HepG2 (cell line): ENCODE data around the gene MCRS1. TPM values are rescaled to one million over a fixed set of nuclear protein-coding genes. Genes with fewer than 3 reads are reported as not detected.

Source experiments
- ATAC-seq: fragments of 200-7000 bp; cut with Tn5 transposase; 3 replicates; pipeline ENCODE4 v1.9.1; 2020; ENCODE audit warnings: mild to moderate bottlenecking, moderate library complexity
- BruUV-seq: library from RNA; stranded (reverse); fragments of 400-500 nt; replicated peaks from 2 replicates; lab custom pipeline; 2021; lab: Mats Ljungman, UMichigan
- CTCF ChIA-PET: fragments of 300-600 bp; formaldehyde crosslinking; extraction: SDS; loops from one replicate; lab custom pipeline; 2021; ENCODE audit warnings: low total read pairs, inconsistent platforms, low intra/inter-chr PET ratio; lab: Yijun Ruan, JAX
- POLR2A ChIA-PET: fragments of 350-600 bp; sonication (Branson Sonifier 250); formaldehyde crosslinking; loops from one replicate; lab custom pipeline; 2020; ENCODE audit warnings: antibody characterized with exemption, inconsistent platforms; lab: Yijun Ruan, JAX
- DNase-seq: peaks from one replicate; pipeline ENCODE4 v3.0.0-alpha.2; 2015; ENCODE audit warnings: low spot score
- FAIRE-seq: peaks from 3 replicates; lab custom pipeline; 2011; peaks lifted over from hg19 to GRCh38; lab: Jason Lieb, UNC
- H2AFZ ChIP-seq: one replicate; pipeline ENCODE4 v1.6.1; 2011; ENCODE audit warnings: low read length, inconsistent platforms
- H3K27ac ChIP-seq: fragments of 300-600 bp; 3 replicates; pipeline ENCODE4 v1.8.0; 2011; ENCODE audit warnings: mixed run types, mild to moderate bottlenecking, mixed read lengths, low read length, inconsistent platforms; ENCODE audit not compliant: insufficient read depth; ENCODE audit errors: extremely low read length
- H3K27me3 ChIP-seq, 2 experiments: fragments of 200-600 bp in 1 of 2; 2 replicates in 1 of 2; 3 replicates in 1 of 2; pipeline versions ENCODE4 v1.6.0 to v1.8.0; 2011; ENCODE audit warnings: low read length in 2 of 2, mild to moderate bottlenecking in 2 of 2, moderate library complexity in 2 of 2, inconsistent platforms in 1 of 2; ENCODE audit not compliant: insufficient read depth in 2 of 2, control insufficient read depth in 1 of 2
- H3K36me3 ChIP-seq, 2 experiments: fragments of 200-600 bp in 1 of 2; replicated peaks in 1 of 2; 2 replicates in 1 of 2; 3 replicates in 1 of 2; pipeline versions ENCODE4 v1.5.1 to v1.8.0; 2011; ENCODE audit warnings: low read length in 2 of 2, inconsistent platforms in 1 of 2; ENCODE audit not compliant: insufficient read depth in 2 of 2, control insufficient read depth in 1 of 2
- H3K4me1 ChIP-seq: 2 replicates; pipeline ENCODE4 v1.5.1; 2012; ENCODE audit warnings: low read length, inconsistent platforms; ENCODE audit not compliant: insufficient read depth
- H3K4me2 ChIP-seq: 2 replicates; pipeline ENCODE4 v1.6.0; 2011; ENCODE audit warnings: low read depth, low read length, inconsistent platforms
- H3K4me3 ChIP-seq, 3 experiments: fragments of 200-600 bp in 1 of 3; sonication (generic), shearing (Covaris generic) in 1 of 3; replicated peaks in 1 of 3; 2 replicates each; pipeline ENCODE4 v1.5.1; 2011 to 2016; ENCODE audit warnings: low read length in 3 of 3, inconsistent platforms in 2 of 3, low read depth in 2 of 3, mild to moderate bottlenecking in 2 of 3, control low read depth in 1 of 3, mixed read lengths in 1 of 3; ENCODE audit not compliant: insufficient read depth in 1 of 3
- H3K79me2 ChIP-seq: one replicate; pipeline ENCODE4 v1.6.1; 2011; ENCODE audit warnings: low read length, inconsistent platforms; ENCODE audit not compliant: insufficient read depth
- H3K9ac ChIP-seq: 2 replicates; pipeline ENCODE4 v1.6.0; 2011; ENCODE audit warnings: mild to moderate bottlenecking, low read depth, low read length, inconsistent platforms; ENCODE audit not compliant: insufficient read depth
- H3K9me3 ChIP-seq: 2 replicates; pipeline ENCODE4 v1.5.1; 2012; ENCODE audit warnings: mild to moderate bottlenecking, low read length
- H4K20me1 ChIP-seq: 2 replicates; pipeline ENCODE4 v1.6.0; 2011; ENCODE audit warnings: inconsistent platforms, mild to moderate bottlenecking, low read length, moderate library complexity; ENCODE audit not compliant: insufficient read depth
- ARID5B ChIP-seq: IDR thresholded peaks from 2 replicates; pipeline ENCODE4 v1.4.0; 2020; ENCODE audit warnings: mild to moderate bottlenecking, missing genetic modification reagents
- DR1 ChIP-seq: sonication (generic); formaldehyde crosslinking; IDR thresholded peaks from 2 replicates; pipeline ENCODE4 v1.8.0; 2021; ENCODE audit warnings: mild to moderate bottlenecking, missing genetic modification reagents, inconsistent platforms
- NPAS2 ChIP-seq: sonication (generic); formaldehyde crosslinking; IDR thresholded peaks from 2 replicates; pipeline ENCODE4 v1.8.0; 2022; ENCODE audit warnings: mild to moderate bottlenecking, missing genetic modification reagents, borderline replicate concordance
- SMYD3 ChIP-seq: sonication (generic); formaldehyde crosslinking; IDR thresholded peaks from 2 replicates; pipeline ENCODE4 v1.8.1; 2023; ENCODE audit warnings: mild to moderate bottlenecking, missing genetic modification reagents
- ZNF329 ChIP-seq: sonication (generic); formaldehyde crosslinking; IDR thresholded peaks from 2 replicates; pipeline ENCODE4 v1.9.0; 2021; ENCODE audit warnings: low read depth, mild to moderate bottlenecking, missing genetic modification reagents
- WGBS: methylation state at CpG from one replicate; pipeline ENCODE4 v1.1.6; 2017; ENCODE audit warnings: low lambda C conversion rate; 5-methylcytosine and 5-hydroxymethylcytosine counted together
- in situ Hi-C: cut with HindIII; loops from 2 replicates; pipeline ENCODE4 v1.10.0; 2017; ENCODE audit warnings: low pct_unique_long_range_greater_than_20kb; ENCODE audit not compliant: extremely low pct_ligation_motif_present
- intact Hi-C: fragments of 100-400 bp; cut with micrococcal nuclease; formaldehyde crosslinking; loops from one replicate; pipeline ENCODE4 v1.10.0; 2022; ENCODE audit not compliant: unreplicated experiment
- polyA plus RNA-seq, 8 experiments: library from polyadenylated mRNA; depleted of rRNA in 3 of 8; stranded (reverse) in 7 of 8; unstranded in 1 of 8; fragments of >200 nt; fragmentation: Illumina TruSeq in 4 of 8; extraction: Trizol in 4 of 8; gene quantifications; 2 replicates each; pipeline versions ENCODE4 v1.2.1 to v1.2.3, GENCODE V29; 2011 to 2016; ENCODE audit warnings: low read depth in 4 of 8, missing spikeins in 1 of 8, mixed read lengths in 1 of 8; ENCODE audit not compliant: insufficient read depth in 1 of 8
- total RNA-seq, 5 experiments: library from RNA; depleted of rRNA; stranded (reverse); fragments of >200 nt; fragmentation: Illumina TruSeq; extraction: Trizol; gene quantifications; 2 replicates each; pipeline ENCODE4 v1.2.3, GENCODE V29; 2016; ENCODE audit warnings: low read depth in 1 of 5
- TF ChIP-seq, protein P1 (sequence below): sonication (generic); formaldehyde crosslinking; conservative IDR thresholded peaks from 2 replicates; pipeline ENCODE4 v1.4.0; 2020; ENCODE audit warnings: missing genetic modification reagents
- TF ChIP-seq, protein P2 (sequence below): sonication (generic); formaldehyde crosslinking; IDR thresholded peaks from 2 replicates; pipeline ENCODE4 v1.5.1; 2020; ENCODE audit warnings: mild to moderate bottlenecking, missing genetic modification reagents, borderline replicate concordance
- TF ChIP-seq, protein P3 (sequence below): sonication (generic); formaldehyde crosslinking; IDR thresholded peaks from 2 replicates; pipeline ENCODE4 v1.5.1; 2020; ENCODE audit warnings: missing genetic modification reagents, mild to moderate bottlenecking, borderline replicate concordance
- TF ChIP-seq, protein P4 (sequence below): sonication (generic); formaldehyde crosslinking; IDR thresholded peaks from 2 replicates; pipeline ENCODE4 v1.4.0; 2020; ENCODE audit warnings: missing genetic modification reagents

The MCRS1 gene
- total and polyA plus RNA-seq, 2 of the 13 experiments (the other 11 are each of a cell fraction or from before 2014, with no cell fraction given): 51.0 to 66.3 TPM

GRCh38 chr12:49533331-49533730 is 34.6 kb downstream of the MCRS1 start:
- Histone ChIP-seq H3K9me3 (no peaks in the 10 kb centered on the region), H3K27me3 (peaks cover 6 to 26% of the 10 kb centered on the region in 2 experiments), H3K79me2 (no peaks in the 10 kb centered on the region), H3K4me3 (no peak overlapping the region), H3K4me1 (peaks cover 28% of the 10 kb centered on the region), H3K4me2 (no peak overlapping the region), H4K20me1 (no peaks in the 10 kb centered on the region), H3K36me3 (no peaks in the 10 kb centered on the region), H3K27ac (no peak overlapping the region), H3K9ac (no peak overlapping the region), H2AFZ (no peak overlapping the region)
- POLR2A ChIA-PET: no interaction called here
- CTCF ChIA-PET: no interaction called here
- DNase-seq (no peak), FAIRE-seq (no peak), ATAC-seq (no peak)
- intact Hi-C loops: no loop called here
- BruUV-seq: no TSS peak
- 75% methylated on average over 10 of the region's 10 CpGs for WGBS
- in situ Hi-C loops: no loop called here
- no peak for TF ChIP-seq DR1 (CRISPR knock-in tag)
- TF ChIP-seq, protein P1, sequence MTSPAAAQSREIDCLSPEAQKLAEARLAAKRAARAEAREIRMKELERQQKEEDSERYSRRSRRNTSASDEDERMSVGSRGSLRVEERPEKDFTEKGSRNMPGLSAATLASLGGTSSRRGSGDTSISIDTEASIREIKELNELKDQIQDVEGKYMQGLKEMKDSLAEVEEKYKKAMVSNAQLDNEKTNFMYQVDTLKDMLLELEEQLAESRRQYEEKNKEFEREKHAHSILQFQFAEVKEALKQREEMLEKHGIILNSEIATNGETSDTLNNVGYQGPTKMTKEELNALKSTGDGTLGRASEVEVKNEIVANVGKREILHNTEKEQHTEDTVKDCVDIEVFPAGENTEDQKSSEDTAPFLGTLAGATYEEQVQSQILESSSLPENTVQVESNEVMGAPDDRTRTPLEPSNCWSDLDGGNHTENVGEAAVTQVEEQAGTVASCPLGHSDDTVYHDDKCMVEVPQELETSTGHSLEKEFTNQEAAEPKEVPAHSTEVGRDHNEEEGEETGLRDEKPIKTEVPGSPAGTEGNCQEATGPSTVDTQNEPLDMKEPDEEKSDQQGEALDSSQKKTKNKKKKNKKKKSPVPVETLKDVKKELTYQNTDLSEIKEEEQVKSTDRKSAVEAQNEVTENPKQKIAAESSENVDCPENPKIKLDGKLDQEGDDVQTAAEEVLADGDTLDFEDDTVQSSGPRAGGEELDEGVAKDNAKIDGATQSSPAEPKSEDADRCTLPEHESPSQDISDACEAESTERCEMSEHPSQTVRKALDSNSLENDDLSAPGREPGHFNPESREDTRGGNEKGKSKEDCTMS (CRISPR knock-in tag): no peak
- TF ChIP-seq, protein P2, sequence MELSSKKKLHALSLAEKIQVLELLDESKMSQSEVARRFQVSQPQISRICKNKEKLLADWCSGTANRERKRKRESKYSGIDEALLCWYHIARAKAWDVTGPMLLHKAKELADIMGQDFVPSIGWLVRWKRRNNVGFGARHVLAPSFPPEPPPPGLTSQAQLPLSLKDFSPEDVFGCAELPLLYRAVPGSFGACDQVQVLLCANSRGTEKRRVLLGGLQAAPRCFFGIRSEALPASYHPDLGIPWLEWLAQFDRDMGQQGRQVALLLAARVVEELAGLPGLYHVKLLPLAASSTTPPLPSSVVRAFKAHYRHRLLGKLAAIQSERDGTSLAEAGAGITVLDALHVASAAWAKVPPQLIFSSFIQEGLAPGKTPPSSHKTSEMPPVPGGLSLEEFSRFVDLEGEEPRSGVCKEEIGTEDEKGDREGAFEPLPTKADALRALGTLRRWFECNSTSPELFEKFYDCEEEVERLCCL (CRISPR knock-in tag): no peak
- TF ChIP-seq, protein P3, sequence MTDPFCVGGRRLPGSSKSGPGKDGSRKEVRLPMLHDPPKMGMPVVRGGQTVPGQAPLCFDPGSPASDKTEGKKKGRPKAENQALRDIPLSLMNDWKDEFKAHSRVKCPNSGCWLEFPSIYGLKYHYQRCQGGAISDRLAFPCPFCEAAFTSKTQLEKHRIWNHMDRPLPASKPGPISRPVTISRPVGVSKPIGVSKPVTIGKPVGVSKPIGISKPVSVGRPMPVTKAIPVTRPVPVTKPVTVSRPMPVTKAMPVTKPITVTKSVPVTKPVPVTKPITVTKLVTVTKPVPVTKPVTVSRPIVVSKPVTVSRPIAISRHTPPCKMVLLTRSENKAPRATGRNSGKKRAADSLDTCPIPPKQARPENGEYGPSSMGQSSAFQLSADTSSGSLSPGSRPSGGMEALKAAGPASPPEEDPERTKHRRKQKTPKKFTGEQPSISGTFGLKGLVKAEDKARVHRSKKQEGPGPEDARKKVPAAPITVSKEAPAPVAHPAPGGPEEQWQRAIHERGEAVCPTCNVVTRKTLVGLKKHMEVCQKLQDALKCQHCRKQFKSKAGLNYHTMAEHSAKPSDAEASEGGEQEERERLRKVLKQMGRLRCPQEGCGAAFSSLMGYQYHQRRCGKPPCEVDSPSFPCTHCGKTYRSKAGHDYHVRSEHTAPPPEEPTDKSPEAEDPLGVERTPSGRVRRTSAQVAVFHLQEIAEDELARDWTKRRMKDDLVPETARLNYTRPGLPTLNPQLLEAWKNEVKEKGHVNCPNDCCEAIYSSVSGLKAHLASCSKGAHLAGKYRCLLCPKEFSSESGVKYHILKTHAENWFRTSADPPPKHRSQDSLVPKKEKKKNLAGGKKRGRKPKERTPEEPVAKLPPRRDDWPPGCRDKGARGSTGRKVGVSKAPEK (CRISPR knock-in tag): no peak
- TF ChIP-seq NPAS2 (CRISPR knock-in tag): no peak
- TF ChIP-seq, protein P4, sequence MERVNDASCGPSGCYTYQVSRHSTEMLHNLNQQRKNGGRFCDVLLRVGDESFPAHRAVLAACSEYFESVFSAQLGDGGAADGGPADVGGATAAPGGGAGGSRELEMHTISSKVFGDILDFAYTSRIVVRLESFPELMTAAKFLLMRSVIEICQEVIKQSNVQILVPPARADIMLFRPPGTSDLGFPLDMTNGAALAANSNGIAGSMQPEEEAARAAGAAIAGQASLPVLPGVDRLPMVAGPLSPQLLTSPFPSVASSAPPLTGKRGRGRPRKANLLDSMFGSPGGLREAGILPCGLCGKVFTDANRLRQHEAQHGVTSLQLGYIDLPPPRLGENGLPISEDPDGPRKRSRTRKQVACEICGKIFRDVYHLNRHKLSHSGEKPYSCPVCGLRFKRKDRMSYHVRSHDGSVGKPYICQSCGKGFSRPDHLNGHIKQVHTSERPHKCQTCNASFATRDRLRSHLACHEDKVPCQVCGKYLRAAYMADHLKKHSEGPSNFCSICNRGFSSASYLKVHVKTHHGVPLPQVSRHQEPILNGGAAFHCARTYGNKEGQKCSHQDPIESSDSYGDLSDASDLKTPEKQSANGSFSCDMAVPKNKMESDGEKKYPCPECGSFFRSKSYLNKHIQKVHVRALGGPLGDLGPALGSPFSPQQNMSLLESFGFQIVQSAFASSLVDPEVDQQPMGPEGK (CRISPR knock-in tag): no peak
- no peak for TF ChIP-seq ZNF329 (CRISPR knock-in tag)
- no peak for TF ChIP-seq ARID5B (CRISPR knock-in tag)
- TF ChIP-seq SMYD3 (CRISPR knock-in tag): no peak
